ENCODE measurements around the gene GTF2A1L.

The GTF2A1L gene

GRCh38 chr2:48724278-48724677 lies 106.6 kb downstream of the GTF2A1L start:
- Mint-ChIP-seq H3K27me3 (ENCODE audit: low read depth) (no peaks in the 10 kb centered on the region), H3K4me3 (no peak overlapping the region), H3K27ac (no peak overlapping the region), H3K4me1 (ENCODE audit: low read depth) (no peaks in the 10 kb centered on the region), H3K36me3 (ENCODE audit: low read depth) (no peaks in the 10 kb centered on the region), H3K9me3 (no peaks in the 10 kb centered on the region)

- H3K4me3 Mint-ChIP-seq: no peak overlapping the region
- H3K4me1 Mint-ChIP-seq (ENCODE audit: low read depth): no peaks in the 10 kb centered on the region
- no peak overlapping the region for H3K27ac Mint-ChIP-seq
- no peaks in the 10 kb centered on the region for H3K27me3 Mint-ChIP-seq (ENCODE audit: low read depth)
- no peaks in the 10 kb centered on the region for H3K36me3 Mint-ChIP-seq (ENCODE audit: low read depth)
- no peaks in the 10 kb centered on the region for H3K9me3 Mint-ChIP-seq
These were observed 108.2 kb downstream of the GTF2A1L start for GRCh38 chr2:48725696-48726494.

GRCh38 chr2:48727560-48727959 lies 109.9 kb downstream of the GTF2A1L start:
- Mint-ChIP-seq H3K36me3 (ENCODE audit: low read depth) (no peaks in the 10 kb centered on the region), H3K4me1 (ENCODE audit: low read depth) (no peaks in the 10 kb centered on the region), H3K27me3 (ENCODE audit: low read depth) (no peaks in the 10 kb centered on the region), H3K4me3 (no peak overlapping the region), H3K27ac (no peak overlapping the region), H3K9me3 (no peaks in the 10 kb centered on the region)

GRCh38 chr2:48728295-48728694 lies 110.6 kb downstream of the GTF2A1L start:
- no peak overlapping the region for H3K27ac Mint-ChIP-seq

GRCh38 chr2:48728840-48729239 lies 111.2 kb downstream of the GTF2A1L start:
- Mint-ChIP-seq H3K27me3 (ENCODE audit: low read depth) (no peaks in the 10 kb centered on the region), H3K4me3 (no peak overlapping the region), H3K36me3 (ENCODE audit: low read depth) (no peaks in the 10 kb centered on the region), H3K9me3 (no peaks in the 10 kb centered on the region), H3K4me1 (ENCODE audit: low read depth) (no peaks in the 10 kb centered on the region), H3K27ac (no peak overlapping the region)

More at GRCh38 chr2:48728295-48728694, 110.6 kb downstream of the GTF2A1L start:
- Mint-ChIP-seq H3K9me3 (no peaks in the 10 kb centered on the region), H3K4me3 (no peak overlapping the region), H3K36me3 (ENCODE audit: low read depth) (no peaks in the 10 kb centered on the region), H3K4me1 (ENCODE audit: low read depth) (no peaks in the 10 kb centered on the region), H3K27me3 (ENCODE audit: low read depth) (no peaks in the 10 kb centered on the region)
